Astrocyte (in vitro differentiated cells and primary cell): ENCODE data around the gene TMCO1.

Experiments used
- CTCF ChIP-seq: IDR thresholded peaks from 2 replicates; pipeline ENCODE4 v1.5.1; 2011; ENCODE audit warnings: low read depth, mild to moderate bottlenecking, inconsistent platforms, low read length, moderate library complexity; ENCODE audit not compliant: insufficient read depth
- EZH2 ChIP-seq: IDR thresholded peaks from 2 replicates; pipeline ENCODE4 v1.6.1; 2012; ENCODE audit warnings: mild to moderate bottlenecking, low read length, inconsistent platforms; ENCODE audit not compliant: insufficient read depth

- no peak for TF ChIP-seq CTCF
- TF ChIP-seq EZH2, result no peak
These were observed 72.0 kb downstream of the TMCO1 start for GRCh38 chr1:165696625-165697100.
